ENCODE results near the gene CRYGN. TPM values are rescaled to one million over a fixed set of nuclear protein-coding genes. Genes with fewer than 3 reads are reported as not detected.
A peak's percentile ranks its signal among the peaks of the same experiment; 100 is the strongest.

Gene CRYGN
- polyA plus RNA-seq, 3 donors: not detected

DNA sequence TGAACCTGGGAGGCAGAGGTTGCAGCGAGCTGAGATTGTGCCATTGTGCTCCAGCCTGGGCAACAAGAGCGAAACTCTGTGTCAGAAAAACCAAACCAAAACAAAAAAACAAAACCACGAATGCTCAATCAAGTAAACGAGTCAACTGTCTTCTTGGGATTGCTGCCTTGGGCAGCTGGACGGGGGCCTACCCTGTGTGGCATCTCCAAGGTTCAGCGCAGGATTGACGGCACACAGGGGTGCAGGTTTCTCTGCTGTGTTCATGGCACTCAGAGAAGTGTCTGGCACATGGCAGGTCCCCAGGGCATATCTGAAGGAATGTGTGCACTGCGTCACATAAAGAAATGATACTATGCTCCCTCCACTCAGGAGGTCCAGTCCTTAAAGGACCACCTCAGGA, 25.2 kb upstream of the CRYGN start:
- Histone ChIP-seq H3K27me3 (ENCODE audit: control insufficient read depth in 2 of 2, insufficient read depth in 2 of 2, low read length in 2 of 2) (no peaks in the 10 kb centered on the region), H4K20me1 (ENCODE audit: insufficient read depth, low read length) (peaks cover 4% of the 10 kb centered on the region), H3K36me3 (replicated peaks in 1 of 2; ENCODE audit: control insufficient read depth in 1 of 2, insufficient read depth in 2 of 2, low read length in 2 of 2) (peaks cover 54 to 56% of the 10 kb centered on the region in 2 donors), H3K27ac (ENCODE audit: low read depth in 1 of 2, low read length in 2 of 2) (no peak overlapping the region), H3K79me2 (ENCODE audit: insufficient read depth, low read length) (no peaks in the 10 kb centered on the region), H3K4me1 (ENCODE audit: control insufficient read depth in 1 of 2, insufficient read depth in 2 of 2, low read length in 2 of 2) (no peaks in the 10 kb centered on the region), H3K4me2 (replicated peaks; ENCODE audit: extremely low read depth, low read length, poor library complexity, severe bottlenecking) (no peak overlapping the region), H2AFZ (ENCODE audit: insufficient read depth, low read depth, low read length, poor library complexity, severe bottlenecking) (no peak overlapping the region), H3K4me3 (replicated peaks in 1 of 3; ENCODE audit: low read depth in 2 of 3, low read length in 3 of 3) (no peak overlapping the region), H3K9me3 (replicated peaks in 1 of 2; ENCODE audit: control insufficient read depth in 1 of 2, insufficient read depth in 1 of 2, low read length in 2 of 2) (peaks cover 13 to 19% of the 10 kb centered on the region in 2 donors), H3K9ac (ENCODE audit: insufficient read depth, low read length, poor library complexity, severe bottlenecking) (no peak overlapping the region)
- intact Hi-C loops (cut with micrococcal nuclease): no loop called here
- peaks cover 11 to 21% (median 15%) of the 10 kb centered on the region in 7 donors for H3K9me3 Mint-ChIP-seq
- H3K36me3 Mint-ChIP-seq: peaks cover 59 to 62% of the 10 kb centered on the region in 2 donors
- no peak for TF ChIP-seq CTCF (IDR thresholded peaks at IDR 0.05)
- 96% methylated on average over 8 of the region's 8 CpGs for WGBS (ENCODE audit: insufficient coverage)
- no peak overlapping the region for H3K4me3 Mint-ChIP-seq
- peaks cover 6 to 9% (median 6%) of the 10 kb centered on the region in 3 donors for H3K27me3 Mint-ChIP-seq (ENCODE audit: low read depth in 3 of 3)
- DNase-seq: no peak
- peak overlapping the region in 1 of 7 donors; percentile 20 for H3K27ac Mint-ChIP-seq
- no peaks in the 10 kb centered on the region for H3K4me1 Mint-ChIP-seq

- Histone ChIP-seq H3K36me3 (replicated peaks in 1 of 2; ENCODE audit: control insufficient read depth in 1 of 2, insufficient read depth in 2 of 2, low read length in 2 of 2) (peaks cover 25 to 28% of the 10 kb centered on the region in 2 donors), H3K9ac (ENCODE audit: insufficient read depth, low read length, poor library complexity, severe bottlenecking) (no peak overlapping the region), H3K4me1 (ENCODE audit: control insufficient read depth in 1 of 2, insufficient read depth in 2 of 2, low read length in 2 of 2) (no peaks in the 10 kb centered on the region), H3K4me2 (replicated peaks; ENCODE audit: extremely low read depth, low read length, poor library complexity, severe bottlenecking) (no peak overlapping the region), H3K79me2 (ENCODE audit: insufficient read depth, low read length) (no peaks in the 10 kb centered on the region), H3K27me3 (ENCODE audit: control insufficient read depth in 2 of 2, insufficient read depth in 2 of 2, low read length in 2 of 2) (peaks cover 0 to 2% of the 10 kb centered on the region in 2 donors), H3K4me3 (replicated peaks in 1 of 3; ENCODE audit: low read depth in 2 of 3, low read length in 3 of 3) (no peak overlapping the region), H2AFZ (ENCODE audit: insufficient read depth, low read depth, low read length, poor library complexity, severe bottlenecking) (no peak overlapping the region), H4K20me1 (ENCODE audit: insufficient read depth, low read length) (peaks cover under 1% of the 10 kb centered on the region), H3K27ac (ENCODE audit: low read depth in 1 of 2, low read length in 2 of 2) (no peak overlapping the region), H3K9me3 (replicated peaks in 1 of 2; ENCODE audit: control insufficient read depth in 1 of 2, insufficient read depth in 1 of 2, low read length in 2 of 2) (peaks cover 13 to 19% of the 10 kb centered on the region in 2 donors)
- no peak overlapping the region for H3K4me3 Mint-ChIP-seq
- peaks cover 13 to 24% (median 19%) of the 10 kb centered on the region in 3 donors for H3K27me3 Mint-ChIP-seq (ENCODE audit: low read depth in 3 of 3)
- DNase-seq: no peak
- intact Hi-C loops (cut with micrococcal nuclease): no loop called here
- H3K36me3 Mint-ChIP-seq: peaks cover 31 to 34% of the 10 kb centered on the region in 2 donors
- 100% methylated on average over 1 of the region's 1 CpG for WGBS (ENCODE audit: insufficient coverage)
- H3K9me3 Mint-ChIP-seq: peaks cover 11 to 21% (median 17%) of the 10 kb centered on the region in 7 donors
- no peaks in the 10 kb centered on the region for H3K4me1 Mint-ChIP-seq
- no peak for TF ChIP-seq CTCF (IDR thresholded peaks at IDR 0.05)
- no peak overlapping the region for H3K27ac Mint-ChIP-seq
Measured at GRCh38 chr7:151462306-151462779, 22.4 kb upstream of the CRYGN start.
